Activated T-cell treated with anti-CD3 and anti-CD28 coated beads for 24 hours (primary cell): Measurements from ENCODE around the gene GALR1.

Source experiments
- DNase-seq: peaks from one replicate; pipeline ENCODE4 v3.0.0-alpha.2; 2020; ENCODE audit warnings: low read depth

The GALR1 gene

DNA sequence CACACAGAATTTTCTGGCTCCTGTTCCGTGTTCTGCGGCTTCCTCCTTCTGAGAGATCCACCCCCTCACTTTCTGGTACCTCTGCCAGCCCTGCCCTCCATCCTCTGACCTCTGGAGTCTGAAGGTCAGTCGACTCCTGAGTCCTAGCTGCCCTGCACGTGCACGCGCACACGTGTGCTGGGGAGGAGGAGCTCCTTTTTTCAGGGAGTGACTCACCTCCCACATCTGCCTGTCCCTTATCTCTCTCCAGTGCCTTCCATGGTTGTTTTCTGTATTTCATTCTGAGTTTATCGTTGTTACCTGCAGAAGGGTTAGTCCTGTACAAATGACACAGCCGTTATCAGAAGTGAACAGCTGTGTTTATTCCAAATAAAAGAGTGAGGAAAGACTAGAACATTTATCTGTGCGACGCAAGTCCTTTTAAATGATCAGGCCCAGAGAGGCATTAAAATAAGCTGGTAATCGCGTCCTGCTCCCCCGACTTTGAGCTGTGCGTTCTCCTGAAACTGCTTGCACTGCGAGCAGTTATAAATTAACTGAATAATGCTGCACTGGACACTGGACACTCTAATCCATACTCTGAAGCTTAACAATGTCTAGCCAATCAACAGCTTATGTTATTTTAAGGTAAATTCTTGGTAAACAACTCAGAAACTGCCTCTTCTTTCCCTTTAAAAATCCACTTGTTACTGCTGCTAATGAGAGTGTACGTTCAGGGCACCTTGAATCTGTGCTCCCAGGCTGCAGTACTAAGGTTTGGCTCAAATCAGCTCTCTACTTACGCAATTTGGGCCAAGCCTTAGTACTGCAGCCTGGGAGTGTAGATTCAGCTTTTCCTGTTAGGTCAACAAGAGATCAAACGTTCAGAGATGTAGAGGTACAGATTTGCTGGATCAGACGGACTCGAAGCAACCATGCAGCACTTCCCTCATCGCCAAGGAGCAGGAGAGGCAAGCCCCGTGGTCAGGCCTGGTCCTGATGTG lies 72.5 kb downstream of the GALR1 start:
- no peak for DNase-seq

DNA sequence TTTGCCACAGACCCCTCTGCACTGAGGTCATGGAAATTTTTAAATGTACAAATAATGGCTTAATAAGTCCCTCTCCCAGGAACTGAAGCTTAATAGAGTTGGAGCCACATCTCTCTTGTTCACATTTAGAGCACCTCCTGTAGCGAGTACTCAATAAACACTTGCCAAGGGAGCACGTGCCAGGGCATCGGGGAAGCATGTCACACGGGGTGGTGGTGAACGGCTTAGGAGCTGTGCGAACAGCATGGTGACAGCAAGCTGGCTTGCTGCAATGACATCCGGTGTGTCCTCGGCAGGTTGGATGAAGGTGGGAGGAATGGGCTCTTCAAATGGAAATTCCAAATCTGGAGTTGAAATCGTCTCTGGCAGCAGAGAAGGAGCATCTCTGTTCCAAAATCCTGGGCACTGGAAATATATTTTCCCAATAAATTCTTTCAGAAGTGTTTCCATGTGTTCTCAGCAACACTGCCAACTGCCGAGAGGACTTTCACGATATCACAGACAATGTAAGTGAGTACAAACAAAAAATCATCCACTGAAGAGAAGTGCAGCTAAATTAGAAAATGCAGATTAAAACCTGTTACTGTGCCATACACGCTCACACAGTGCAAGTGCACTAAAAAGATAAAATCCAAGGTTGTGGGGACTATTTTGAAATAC lies 74.1 kb downstream of the GALR1 start:
- DNase-seq = no peak
